CD4-positive, alpha-beta T cell treated with Interleukin-17A for 1 hour (primary cell): ENCODE measurements around the gene MCOLN1.
"Not testable (repeated sequence)": the region's sequence is repeated elsewhere in the genome, so short reads cannot be mapped to it uniquely, and the experiment has no call there.

Source experiments
- DNase-seq: peaks from one replicate; pipeline ENCODE4 v3.0.0-alpha.2; 2020

Gene MCOLN1

GRCh38 chr19:7544626-7545025 is 22.2 kb downstream of the MCOLN1 start:
- DNase-seq, result peak; percentile 16

- no peak for DNase-seq
Observed at GRCh38 chr19:7545300-7545699, 22.9 kb downstream of the MCOLN1 start.

GRCh38 chr19:7545904-7546303 is 23.5 kb downstream of the MCOLN1 start:
- no peak for DNase-seq

- DNase-seq, result no peak
Observed at GRCh38 chr19:7547159-7547558, 24.7 kb downstream of the MCOLN1 start.

- DNase-seq, result no peak
Observed at GRCh38 chr19:7549429-7550148, 27.2 kb downstream of the MCOLN1 start.

- no peak for DNase-seq
Observed at GRCh38 chr19:7550169-7550770, 27.8 kb downstream of the MCOLN1 start.

GRCh38 chr19:7550987-7551761 is 28.8 kb downstream of the MCOLN1 start:
- peak; percentile 56 for DNase-seq

GRCh38 chr19:7552781-7553180 is 30.4 kb downstream of the MCOLN1 start:
- no peak for DNase-seq

GRCh38 chr19:7554565-7554964 is 32.1 kb downstream of the MCOLN1 start:
- DNase-seq, result no peak

GRCh38 chr19:7554990-7555864 is 32.8 kb downstream of the MCOLN1 start:
- peak; percentile 16 for DNase-seq

- DNase-seq, result no peak
Observed at GRCh38 chr19:7556696-7557315, 34.4 kb downstream of the MCOLN1 start.

- DNase-seq, result no peak
Observed at GRCh38 chr19:7558667-7559066, 36.2 kb downstream of the MCOLN1 start.

- no peak for DNase-seq
Observed at GRCh38 chr19:7559102-7559501, 36.7 kb downstream of the MCOLN1 start.

GRCh38 chr19:7560255-7560654 is 37.8 kb downstream of the MCOLN1 start:
- no peak for DNase-seq

GRCh38 chr19:7561325-7561724 is 38.9 kb downstream of the MCOLN1 start:
- no peak for DNase-seq

- no peak for DNase-seq
Observed at GRCh38 chr19:7562646-7563393, 40.4 kb downstream of the MCOLN1 start.

GRCh38 chr19:7564866-7565265 is 42.4 kb downstream of the MCOLN1 start:
- no peak for DNase-seq

- DNase-seq, result no peak
Observed at GRCh38 chr19:7565332-7565731, 42.9 kb downstream of the MCOLN1 start.

- DNase-seq, result no peak
Observed at GRCh38 chr19:7570761-7571160, 48.3 kb downstream of the MCOLN1 start.

GRCh38 chr19:7575434-7576040 is 53.1 kb downstream of the MCOLN1 start:
- no peak for DNase-seq

- not testable (repeated sequence) for DNase-seq
Observed at GRCh38 chr19:7577422-7577821, 55.0 kb downstream of the MCOLN1 start.
